Breast epithelium (tissue), 3 donors: Measurements from ENCODE around the gene LIME1.

ENCODE experiments used
- POLR2A ChIP-seq: fragments of 450-650 bp; IDR thresholded peaks from one replicate; pipeline ENCODE4 v1.6.1; 2016; ENCODE audit warnings: antibody characterized with exemption, mild to moderate bottlenecking, moderate library complexity
- POLR2AphosphoS5 ChIP-seq, 3 donors: sonication (generic); formaldehyde crosslinking; IDR thresholded peaks; one replicate each; pipeline ENCODE4 v1.6.1; 2017; ENCODE audit warnings: antibody characterized with exemption in 3 of 3
- TF ChIP-seq, protein P1 (sequence below), 3 donors: fragments of 450-650 bp; IDR thresholded peaks; one replicate each; pipeline ENCODE4 v1.5.1; 2016 to 2017; ENCODE audit warnings: antibody characterized with exemption in 3 of 3, mild to moderate bottlenecking in 3 of 3, moderate library complexity in 3 of 3

DNA sequence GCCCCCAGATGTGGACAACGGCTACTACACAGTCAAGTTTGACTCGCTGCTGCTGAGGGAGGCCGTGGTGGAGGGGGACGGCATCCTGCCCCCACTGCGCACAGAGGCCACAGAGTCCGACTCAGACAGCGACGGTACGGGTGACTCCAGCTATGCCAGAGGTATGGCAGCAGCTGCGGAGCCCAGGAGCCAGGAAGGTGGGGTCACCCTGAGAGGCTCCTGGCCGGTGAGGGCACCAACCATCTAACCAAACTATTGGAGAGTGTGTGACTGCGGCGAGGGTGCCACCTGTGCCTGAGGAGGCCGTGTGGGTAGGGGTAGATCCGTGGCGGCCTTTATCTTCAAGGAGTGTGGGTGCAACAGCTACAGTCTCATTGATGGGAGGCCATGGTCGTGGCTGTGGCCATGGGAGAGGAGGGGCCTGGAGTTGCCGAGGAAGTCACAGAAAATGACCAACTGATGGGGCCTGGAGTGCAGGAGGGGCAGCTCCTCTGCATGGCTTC is 2.8 kb upstream of the LIME1 start:
- TF ChIP-seq POLR2AphosphoS5 (IDR thresholded peaks at IDR 0.05): no peak
- TF ChIP-seq, protein P1, sequence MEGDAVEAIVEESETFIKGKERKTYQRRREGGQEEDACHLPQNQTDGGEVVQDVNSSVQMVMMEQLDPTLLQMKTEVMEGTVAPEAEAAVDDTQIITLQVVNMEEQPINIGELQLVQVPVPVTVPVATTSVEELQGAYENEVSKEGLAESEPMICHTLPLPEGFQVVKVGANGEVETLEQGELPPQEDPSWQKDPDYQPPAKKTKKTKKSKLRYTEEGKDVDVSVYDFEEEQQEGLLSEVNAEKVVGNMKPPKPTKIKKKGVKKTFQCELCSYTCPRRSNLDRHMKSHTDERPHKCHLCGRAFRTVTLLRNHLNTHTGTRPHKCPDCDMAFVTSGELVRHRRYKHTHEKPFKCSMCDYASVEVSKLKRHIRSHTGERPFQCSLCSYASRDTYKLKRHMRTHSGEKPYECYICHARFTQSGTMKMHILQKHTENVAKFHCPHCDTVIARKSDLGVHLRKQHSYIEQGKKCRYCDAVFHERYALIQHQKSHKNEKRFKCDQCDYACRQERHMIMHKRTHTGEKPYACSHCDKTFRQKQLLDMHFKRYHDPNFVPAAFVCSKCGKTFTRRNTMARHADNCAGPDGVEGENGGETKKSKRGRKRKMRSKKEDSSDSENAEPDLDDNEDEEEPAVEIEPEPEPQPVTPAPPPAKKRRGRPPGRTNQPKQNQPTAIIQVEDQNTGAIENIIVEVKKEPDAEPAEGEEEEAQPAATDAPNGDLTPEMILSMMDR (IDR thresholded peaks at IDR 0.05): no peak
- TF ChIP-seq POLR2A: no peak
